IMR-90 (cell line): ENCODE results near the gene GP5. TPM values are rescaled to one million over a fixed set of nuclear protein-coding genes. Genes with fewer than 3 reads are reported as not detected.

Experiments used
- ATAC-seq: fragments of 200-7000 bp; cut with Tn5 transposase; 2 replicates; pipeline ENCODE4 v1.9.1; 2020; ENCODE audit warnings: low read depth, mild to moderate bottlenecking, moderate library complexity
- BruUV-seq: library from RNA; stranded (reverse); fragments of 400-500 nt; replicated peaks from 2 replicates; lab custom pipeline; 2021; lab: Mats Ljungman, UMichigan
- CTCF ChIA-PET: fragments of 300-600 bp; formaldehyde crosslinking; extraction: SDS; loops from one replicate; lab custom pipeline; 2021; ENCODE audit warnings: antibody characterized with exemption; lab: Yijun Ruan, JAX
- POLR2A ChIA-PET: fragments of 300-600 bp; sonication (Branson Sonifier 250); formaldehyde crosslinking; loops from one replicate; lab custom pipeline; 2022; ENCODE audit warnings: antibody characterized with exemption; ENCODE audit not compliant: unreplicated experiment; lab: Charles Lee
- DNase-seq: peaks from one replicate; pipeline ENCODE4 v3.0.0; 2013
- H2AFZ ChIP-seq: replicated peaks from 2 replicates; pipeline ENCODE3; 2013; ENCODE audit warnings: low read length, mild to moderate bottlenecking; ENCODE audit not compliant: poor library complexity
- H2AK5ac ChIP-seq: 2 replicates; pipeline ENCODE4 v1.6.1; 2013; ENCODE audit warnings: low read depth, low read length, inconsistent platforms
- H2AK9ac ChIP-seq: replicated peaks from 2 replicates; pipeline ENCODE3; 2013; ENCODE audit warnings: mild to moderate bottlenecking, low read depth, low read length, moderate library complexity; ENCODE audit not compliant: poor library complexity
- H2BK120ac ChIP-seq: 2 replicates; pipeline ENCODE4 v1.6.1; 2013; ENCODE audit warnings: low read depth, low read length, inconsistent platforms
- H2BK15ac ChIP-seq: 3 replicates; pipeline ENCODE4 v1.6.1; 2013; ENCODE audit warnings: low read depth, low read length, inconsistent platforms
- H2BK20ac ChIP-seq: 2 replicates; pipeline ENCODE4 v1.6.1; 2013; ENCODE audit warnings: low read depth, mild to moderate bottlenecking, inconsistent platforms, low read length, moderate library complexity
- H2BK5ac ChIP-seq: 2 replicates; pipeline ENCODE4 v1.6.1; 2013; ENCODE audit warnings: mild to moderate bottlenecking, low read depth, low read length, inconsistent platforms; ENCODE audit not compliant: poor library complexity, severe bottlenecking
- H3K14ac ChIP-seq: replicated peaks from 2 replicates; pipeline ENCODE4 v1.6.1; 2013; ENCODE audit warnings: low read depth, low read length, inconsistent platforms
- H3K18ac ChIP-seq: 2 replicates; pipeline ENCODE4 v1.6.1; 2013; ENCODE audit warnings: low read depth, low read length, control low read depth
- H3K23ac ChIP-seq: 2 replicates; pipeline ENCODE4 v1.6.1; 2013; ENCODE audit warnings: low read depth, low read length, inconsistent platforms
- H3K27ac ChIP-seq: 2 replicates; pipeline ENCODE4 v1.5.1; 2013; ENCODE audit warnings: mild to moderate bottlenecking, control low read depth, low read length; ENCODE audit not compliant: insufficient read depth
- H3K27me3 ChIP-seq: 2 replicates; pipeline ENCODE4 v1.6.1; 2013; ENCODE audit warnings: low read length; ENCODE audit not compliant: control insufficient read depth, insufficient read depth
- H3K36me3 ChIP-seq: 2 replicates; pipeline ENCODE4 v1.6.1; 2013; ENCODE audit warnings: low read length, mixed read lengths; ENCODE audit not compliant: control insufficient read depth, insufficient read depth
- H3K4ac ChIP-seq: 2 replicates; pipeline ENCODE4 v1.6.1; 2013; ENCODE audit warnings: low read depth, low read length, inconsistent platforms
- H3K4me1 ChIP-seq: 2 replicates; pipeline ENCODE4 v1.6.1; 2013; ENCODE audit warnings: low read length, mixed read lengths; ENCODE audit not compliant: control insufficient read depth, insufficient read depth
- H3K4me2 ChIP-seq: 2 replicates; pipeline ENCODE4 v1.6.1; 2013; ENCODE audit warnings: low read depth, mild to moderate bottlenecking, control low read depth, low read length, moderate library complexity
- H3K4me3 ChIP-seq: 2 replicates; pipeline ENCODE4 v1.5.1; 2013; ENCODE audit warnings: low read depth, mild to moderate bottlenecking, control low read depth, low read length, moderate library complexity; ENCODE audit not compliant: insufficient read depth
- H3K56ac ChIP-seq: 2 replicates; pipeline ENCODE4 v1.6.1; 2013; ENCODE audit warnings: low read length, inconsistent platforms; ENCODE audit not compliant: insufficient read depth; ENCODE audit errors: extremely low read depth
- H3K79me1 ChIP-seq, 2 experiments: 2 replicates each; pipeline ENCODE4 v1.6.1; 2013; ENCODE audit warnings: low read length in 2 of 2, inconsistent platforms in 1 of 2, low read depth in 1 of 2
- H3K9ac ChIP-seq: 2 replicates; pipeline ENCODE4 v1.6.1; 2013; ENCODE audit warnings: low read depth, low read length, control low read depth
- H3K9me1 ChIP-seq: 2 replicates; pipeline ENCODE4 v1.6.1; 2013; ENCODE audit warnings: low read length, inconsistent platforms; ENCODE audit not compliant: insufficient read depth
- H3K9me3 ChIP-seq: 2 replicates; pipeline ENCODE4 v1.6.1; 2013; ENCODE audit warnings: low read length; ENCODE audit not compliant: control insufficient read depth, insufficient read depth
- H4K20me1 ChIP-seq: 2 replicates; pipeline ENCODE4 v1.6.1; 2013; ENCODE audit warnings: low read length, inconsistent platforms; ENCODE audit not compliant: insufficient read depth
- H4K5ac ChIP-seq: 2 replicates; pipeline ENCODE4 v1.6.1; 2013; ENCODE audit warnings: mild to moderate bottlenecking, low read depth, low read length, control low read depth
- H4K8ac ChIP-seq, 2 experiments: 2 replicates each; pipeline ENCODE4 v1.6.1; 2013; ENCODE audit warnings: low read depth in 2 of 2, low read length in 2 of 2, control low read depth in 1 of 2, inconsistent platforms in 1 of 2
- H4K91ac ChIP-seq: 2 replicates; pipeline ENCODE4 v1.6.1; 2013; ENCODE audit warnings: low read depth, low read length, inconsistent platforms; ENCODE audit not compliant: insufficient read depth
- NFE2L2 ChIP-seq: fragments of 150-350 bp; IDR thresholded peaks from 2 replicates; pipeline ENCODE4 v1.6.1; 2016; ENCODE audit warnings: low read depth, mild to moderate bottlenecking, low read length
- SMC3 ChIP-seq: fragments of 150-350 bp; IDR thresholded peaks from 2 replicates; pipeline ENCODE4 v1.6.1; 2016; ENCODE audit warnings: low read depth, mild to moderate bottlenecking, antibody characterized with exemption, low read length, moderate library complexity
- WGBS, 2 experiments: methylation state at CpG; one replicate each; pipeline versions ENCODE4 v1.1.5 to v1.1.7; 2013; ENCODE audit warnings: missing lambda C conversion rate in 2 of 2; ENCODE audit not compliant: insufficient read length in 1 of 2; ENCODE audit errors: extremely low coverage in 2 of 2; 5-methylcytosine and 5-hydroxymethylcytosine counted together
- dilution Hi-C: fragments of 300-500 bp; cut with HindIII; formaldehyde crosslinking; loops from one replicate; pipeline ENCODE4 v1.14.3; 2018; ENCODE audit warnings: low sequenced_read_pairs; ENCODE audit not compliant: unreplicated experiment
- in situ Hi-C: fragments of 300-500 bp; cut with MboI; formaldehyde crosslinking; loops from 3 replicates; pipeline ENCODE4 v1.14.3; 2019; ENCODE audit warnings: low sequenced_read_pairs, inconsistent platforms, mixed read lengths
- intact Hi-C: fragments of 100-400 bp; cut with micrococcal nuclease; formaldehyde crosslinking; loops from 2 replicates; pipeline ENCODE4 v1.10.0; 2022
- polyA plus RNA-seq, 3 experiments: library from polyadenylated mRNA; depleted of rRNA; stranded (reverse); fragments of >200 nt; gene quantifications; 2 replicates each; pipeline ENCODE4 v1.2.3, GENCODE V29; 2012; ENCODE audit warnings: low replicate concordance in 1 of 3
- total RNA-seq: library from RNA; depleted of rRNA; stranded (reverse); fragments of >200 nt; gene quantifications from 2 replicates; pipeline ENCODE4 v1.2.3, GENCODE V29; 2012

GP5 gene
- total and polyA plus RNA-seq, 2 of the 4 experiments (the other 2 are of a cell fraction), result under 0.01 to 0.12 TPM

- no peak overlapping the region for H3K14ac ChIP-seq
- CTCF ChIA-PET, result interaction anchor here (1.9 kb wide), 1 partner anchor 27 kb away, joined by 4 read pairs; no protein-coding TSS in a partner anchor
- dilution Hi-C loops, result no loop called here
Observed at GRCh38 chr3:194370753-194371152, 28.3 kb downstream of the GP5 start.

More at GRCh38 chr3:194370753-194371152, 28.3 kb downstream of the GP5 start:
- Histone ChIP-seq H3K36me3 (no peaks in the 10 kb centered on the region), H4K8ac (no peak overlapping the region), H2BK20ac (no peak overlapping the region), H2AFZ (no peak overlapping the region), H4K5ac (no peak overlapping the region), H3K4ac (no peak overlapping the region), H3K79me1 (no peaks in the 10 kb centered on the region), H2BK5ac (no peak overlapping the region), H3K27me3 (peaks cover 5% of the 10 kb centered on the region; the same call in 1 of the 2 replicates), H4K20me1 (no peaks in the 10 kb centered on the region), H3K23ac (no peak overlapping the region), H4K91ac (no peak overlapping the region), H2AK5ac (peak overlapping the region; percentile 30), H2BK120ac (no peak overlapping the region), H3K4me2 (no peak overlapping the region), H2AK9ac (peak overlapping the region; percentile 23), H3K4me1 (peaks cover 17% of the 10 kb centered on the region), H3K27ac (no peak overlapping the region), H3K9ac (no peak overlapping the region), H3K56ac (no peak overlapping the region), H3K4me3 (no peak overlapping the region), H3K9me3 (no peaks in the 10 kb centered on the region), H2BK15ac (no peak overlapping the region), H3K18ac (no peak overlapping the region), H3K9me1 (peaks cover 6% of the 10 kb centered on the region; the same call in 1 of the 2 replicates)
- BruUV-seq, result no TSS peak
- in situ Hi-C loops, result no loop called here
- POLR2A ChIA-PET, result no interaction called here
- ATAC-seq (no peak), DNase-seq (no peak)
- TF ChIP-seq SMC3 (no peak), NFE2L2 (no peak)
- 81 to 100% methylated on average over 3 of the region's 10 CpGs for WGBS, 2 experiments
- intact Hi-C loops, result no loop called here
